Retina (tissue), 1 donor: ENCODE data around the gene GAL3ST1.

Source experiments
- DNase-seq: peaks from one replicate; pipeline ENCODE4 v3.0.0-alpha.2; 2016

GAL3ST1 gene

DNA sequence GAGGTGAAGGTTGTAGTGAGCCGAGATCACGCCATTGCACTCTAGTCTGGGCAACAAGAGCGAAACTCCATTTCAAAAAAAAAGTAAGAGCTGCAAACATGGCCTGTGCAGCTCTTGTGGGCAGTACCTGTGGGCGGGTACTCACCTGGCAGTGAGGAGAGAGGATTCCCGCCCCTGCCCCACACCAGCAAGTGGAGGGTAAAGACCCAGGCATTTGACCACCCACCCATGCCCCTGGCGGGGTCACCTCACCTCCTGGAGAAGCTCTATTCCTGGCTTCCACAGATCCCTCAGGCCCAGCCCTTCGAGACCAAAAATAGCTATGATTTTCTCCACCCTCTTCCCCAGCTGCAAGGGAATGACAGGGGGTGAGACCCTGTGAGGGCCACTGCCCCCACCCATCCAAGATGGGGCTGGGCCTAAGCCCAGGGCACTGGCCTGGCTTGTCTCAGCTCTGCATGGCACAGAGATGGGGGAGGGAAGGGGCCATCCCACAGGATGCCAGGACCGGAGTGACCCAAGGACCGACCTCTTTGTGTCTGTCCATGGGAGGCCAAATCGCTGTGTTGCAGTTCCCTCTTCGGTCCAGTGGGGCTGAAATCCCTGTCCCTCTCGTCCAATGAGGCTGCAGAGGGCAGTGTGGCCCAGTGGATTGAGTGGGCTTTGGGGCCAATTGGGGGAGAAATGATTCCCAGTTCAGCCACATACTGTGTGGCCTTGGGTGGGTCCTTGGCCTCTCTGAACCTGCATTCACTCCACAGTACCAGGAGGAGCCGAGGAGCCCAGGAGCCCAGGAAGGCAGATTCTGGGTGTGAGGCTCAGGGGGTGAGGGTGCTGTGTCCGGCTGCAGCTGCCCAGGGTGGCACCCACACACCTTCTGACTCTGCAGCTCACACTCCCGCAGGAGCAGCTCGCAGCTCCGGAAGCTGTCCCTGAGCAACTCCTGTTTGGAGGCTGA is 42.5 kb downstream of the GAL3ST1 start:
- DNase-seq: no peak

- DNase-seq: no peak
These were observed 47.8 kb downstream of the GAL3ST1 start for GRCh38 chr22:30526656-30527055.

- no peak for DNase-seq
These were observed 50.6 kb downstream of the GAL3ST1 start for GRCh38 chr22:30523646-30524489.

DNA sequence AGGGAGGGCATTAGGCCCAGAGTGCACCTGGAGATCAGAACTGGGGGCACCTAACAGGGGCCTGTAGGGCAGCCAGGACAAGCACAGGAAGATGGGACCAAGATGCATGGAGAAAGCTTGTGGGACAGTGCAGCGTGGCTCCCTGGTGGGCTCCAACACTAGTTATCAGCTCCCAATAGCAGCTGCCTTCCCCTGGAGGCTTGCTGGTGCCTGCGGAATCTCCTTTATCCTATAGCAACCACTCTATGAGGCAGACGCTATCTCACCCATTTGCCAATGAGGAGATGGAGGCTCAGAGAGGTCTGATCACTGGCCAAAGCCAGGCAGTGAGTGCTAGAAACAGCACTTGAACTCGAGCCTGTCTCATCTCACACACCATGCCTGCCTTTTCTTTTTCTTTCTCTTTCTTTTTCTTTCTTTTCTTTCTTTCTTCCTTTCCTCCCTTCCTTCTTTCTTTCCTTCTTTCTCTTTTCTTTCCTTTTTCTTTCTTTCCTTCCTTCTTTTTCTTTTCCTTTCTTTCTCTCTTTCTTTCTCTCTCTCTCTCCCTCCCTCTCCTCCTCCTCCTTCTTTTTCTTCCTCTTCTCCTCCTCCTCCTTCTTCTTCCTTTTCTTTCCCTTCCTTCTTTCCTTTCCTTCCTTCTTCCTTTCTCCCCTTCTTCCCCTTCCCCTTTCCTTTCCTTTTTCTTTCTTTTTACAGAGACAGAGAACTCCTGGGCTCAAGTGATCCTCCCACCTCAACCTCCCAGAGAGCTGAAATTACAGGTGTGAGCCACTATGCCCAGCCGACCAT is 52.9 kb downstream of the GAL3ST1 start:
- DNase-seq: no peak

GRCh38 chr22:30519842-30520425 is 54.5 kb downstream of the GAL3ST1 start:
- DNase-seq: no peak

- DNase-seq: no peak
These were observed 57.7 kb downstream of the GAL3ST1 start for GRCh38 chr22:30516731-30517130.

DNA sequence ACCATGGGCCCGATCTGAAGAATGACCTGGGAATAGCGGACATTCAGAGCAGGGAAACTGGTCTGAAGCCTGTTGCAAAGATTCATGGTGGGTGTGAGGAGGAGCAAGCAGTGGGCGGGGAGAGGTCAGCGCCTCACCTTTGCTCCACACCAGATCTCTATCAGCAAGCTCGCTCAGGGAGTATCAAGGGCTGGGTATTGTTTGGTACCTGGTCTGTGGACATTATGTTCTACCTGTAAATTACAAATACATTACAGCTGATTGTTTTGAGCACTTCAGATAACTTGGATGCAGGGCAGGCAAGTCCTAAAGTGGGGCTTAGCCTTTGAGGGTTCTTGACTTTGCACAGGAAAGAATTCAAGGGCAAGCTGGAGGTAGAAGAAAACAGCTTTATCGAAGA is 58.2 kb downstream of the GAL3ST1 start:
- DNase-seq: no peak

DNA sequence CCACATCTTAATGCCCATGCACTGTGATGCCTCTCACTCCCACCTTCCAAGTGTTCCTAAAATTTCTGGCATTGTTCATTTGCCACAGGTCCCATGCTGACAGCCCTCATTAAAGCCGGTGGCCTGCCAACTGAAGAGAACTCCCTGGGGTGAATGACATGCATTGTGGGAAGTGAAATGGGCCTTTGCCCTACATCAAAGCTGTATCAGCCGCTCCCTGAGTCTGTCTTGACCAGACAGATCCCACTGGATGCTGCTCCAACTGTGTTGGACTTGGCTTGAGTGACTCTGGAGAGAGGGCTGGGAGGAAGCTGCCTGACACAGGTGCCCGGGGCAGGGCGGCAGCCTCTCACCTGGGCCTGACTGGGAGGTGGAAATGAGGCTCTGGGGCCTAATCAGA is 60.2 kb downstream of the GAL3ST1 start:
- no peak for DNase-seq

DNA sequence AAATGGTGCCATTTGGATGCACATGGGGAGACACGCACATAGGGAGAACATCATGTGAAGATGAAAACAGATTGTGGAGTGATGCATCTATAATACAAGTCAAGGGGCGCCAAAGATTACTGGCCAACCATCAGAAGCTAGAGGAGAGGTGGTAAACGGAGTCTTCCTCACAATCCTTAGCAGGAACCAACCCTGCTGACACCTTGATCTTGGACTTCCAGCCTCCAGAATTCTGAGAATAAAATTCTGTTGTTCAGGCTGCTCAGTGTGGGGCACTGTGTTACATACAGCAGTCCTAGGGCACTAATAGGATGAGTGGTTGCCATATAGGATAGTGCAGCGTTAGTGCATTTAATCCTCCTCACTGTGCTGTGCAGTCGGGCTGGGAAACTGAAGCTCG is 61.0 kb downstream of the GAL3ST1 start:
- DNase-seq: no peak

DNA sequence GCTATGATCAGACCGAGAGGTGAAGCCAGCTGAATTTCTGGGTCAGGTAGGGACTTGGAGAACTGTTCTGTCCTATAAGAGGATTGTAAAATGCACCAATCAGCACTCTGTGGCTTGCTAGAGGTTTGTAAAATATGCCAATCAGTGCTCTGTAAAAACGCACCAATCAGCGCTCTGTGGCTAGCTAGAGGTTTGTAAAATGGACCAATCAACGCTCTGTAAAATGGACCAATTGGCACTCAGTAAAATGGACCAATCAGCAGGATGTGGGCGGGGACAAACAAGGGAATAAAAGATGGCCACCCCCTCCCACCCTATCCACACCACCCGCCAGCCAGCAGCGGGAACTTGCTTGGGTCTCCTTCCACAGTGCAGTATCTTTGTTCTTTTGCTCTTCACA is 62.6 kb downstream of the GAL3ST1 start:
- DNase-seq: no peak

- no peak for DNase-seq
These were observed 63.4 kb downstream of the GAL3ST1 start for GRCh38 chr22:30511109-30511508.

GRCh38 chr22:30508216-30508615 is 66.2 kb downstream of the GAL3ST1 start:
- DNase-seq: no peak

- DNase-seq: no peak
These were observed 66.8 kb downstream of the GAL3ST1 start for GRCh38 chr22:30507670-30508069.

GRCh38 chr22:30506507-30506968 is 67.9 kb downstream of the GAL3ST1 start:
- no peak for DNase-seq
